Measurements from ENCODE around the gene CCIN.

DNA sequence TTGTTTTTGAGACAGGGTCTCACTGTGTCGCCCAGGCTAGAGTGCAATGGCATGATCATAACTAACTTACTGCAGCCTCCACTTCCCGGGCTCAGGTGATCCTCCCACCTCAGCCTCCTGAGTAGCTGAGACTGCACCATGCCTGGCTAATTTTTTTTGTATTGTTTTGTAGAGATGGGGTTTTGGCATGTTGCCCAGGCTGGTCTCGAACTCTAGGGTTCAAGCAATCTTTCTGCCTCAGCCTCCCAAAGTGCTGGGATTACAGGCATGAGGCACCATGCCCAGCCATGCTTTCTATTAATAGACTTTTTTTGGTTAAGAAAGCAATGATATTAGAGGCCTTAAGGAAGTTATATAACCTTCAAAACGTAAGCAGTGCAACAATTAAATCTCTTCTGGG, 44.8 kb downstream of the CCIN start:
- TF ChIP-seq, protein P1, sequence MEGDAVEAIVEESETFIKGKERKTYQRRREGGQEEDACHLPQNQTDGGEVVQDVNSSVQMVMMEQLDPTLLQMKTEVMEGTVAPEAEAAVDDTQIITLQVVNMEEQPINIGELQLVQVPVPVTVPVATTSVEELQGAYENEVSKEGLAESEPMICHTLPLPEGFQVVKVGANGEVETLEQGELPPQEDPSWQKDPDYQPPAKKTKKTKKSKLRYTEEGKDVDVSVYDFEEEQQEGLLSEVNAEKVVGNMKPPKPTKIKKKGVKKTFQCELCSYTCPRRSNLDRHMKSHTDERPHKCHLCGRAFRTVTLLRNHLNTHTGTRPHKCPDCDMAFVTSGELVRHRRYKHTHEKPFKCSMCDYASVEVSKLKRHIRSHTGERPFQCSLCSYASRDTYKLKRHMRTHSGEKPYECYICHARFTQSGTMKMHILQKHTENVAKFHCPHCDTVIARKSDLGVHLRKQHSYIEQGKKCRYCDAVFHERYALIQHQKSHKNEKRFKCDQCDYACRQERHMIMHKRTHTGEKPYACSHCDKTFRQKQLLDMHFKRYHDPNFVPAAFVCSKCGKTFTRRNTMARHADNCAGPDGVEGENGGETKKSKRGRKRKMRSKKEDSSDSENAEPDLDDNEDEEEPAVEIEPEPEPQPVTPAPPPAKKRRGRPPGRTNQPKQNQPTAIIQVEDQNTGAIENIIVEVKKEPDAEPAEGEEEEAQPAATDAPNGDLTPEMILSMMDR (IDR thresholded peaks at IDR 0.05): no peak
- TF ChIP-seq EP300 (IDR thresholded peaks at IDR 0.05): no peak

Data from gastroesophageal sphincter (tissue), 3 donors.